Right atrium auricular region (tissue), 2 donors: ENCODE data around the gene IFITM1. TPM values are rescaled to one million over a fixed set of nuclear protein-coding genes. Genes with fewer than 3 reads are reported as not detected.

Experiments used
- DNase-seq: peaks from one replicate; pipeline ENCODE4 v3.0.0-alpha.2; 2019; ENCODE audit warnings: low spot score
- H3K27ac ChIP-seq, 2 donors: fragments of 200-600 bp; sonication (generic); 1 replicate in 1 of 2; 2 replicates in 1 of 2; pipeline ENCODE4 v1.5.1; 2016 to 2019
- H3K27me3 ChIP-seq, 2 donors: fragments of 200-600 bp; sonication (generic); one replicate each; pipeline versions ENCODE4 v1.5.1 to v1.6.0; 2017 to 2019
- H3K36me3 ChIP-seq: fragments of 200-600 bp; sonication (generic); one replicate; pipeline ENCODE4 v1.5.1; 2016
- H3K4me1 ChIP-seq, 2 donors: fragments of 200-600 bp; sonication (generic); one replicate each; pipeline versions ENCODE4 v1.5.1 to v1.6.0; 2017 to 2019
- H3K4me3 ChIP-seq, 2 donors: fragments of 200-600 bp; sonication (generic); 1 replicate in 1 of 2; 2 replicates in 1 of 2; pipeline ENCODE4 v1.5.1; 2017 to 2019; ENCODE audit warnings: mild to moderate bottlenecking in 1 of 2, moderate library complexity in 1 of 2
- H3K9me3 ChIP-seq, 2 donors: fragments of 200-600 bp; sonication (generic); one replicate each; pipeline ENCODE4 v1.5.1; 2019
- total RNA-seq, 2 donors: library from RNA; depleted of rRNA; stranded (reverse); fragments of >200 nt; gene quantifications; one replicate each; pipeline ENCODE4 v1.1.0, GENCODE V29; 2016
- TF ChIP-seq, protein P1 (sequence below), 2 donors: fragments of 200-600 bp; sonication (generic); IDR thresholded peaks; one replicate each; pipeline ENCODE4 v1.5.1; 2019; ENCODE audit warnings: antibody characterized with exemption in 2 of 2

Gene IFITM1
- total RNA-seq, 2 donors from 2014 or later = 82.3 to 241 TPM

DNA sequence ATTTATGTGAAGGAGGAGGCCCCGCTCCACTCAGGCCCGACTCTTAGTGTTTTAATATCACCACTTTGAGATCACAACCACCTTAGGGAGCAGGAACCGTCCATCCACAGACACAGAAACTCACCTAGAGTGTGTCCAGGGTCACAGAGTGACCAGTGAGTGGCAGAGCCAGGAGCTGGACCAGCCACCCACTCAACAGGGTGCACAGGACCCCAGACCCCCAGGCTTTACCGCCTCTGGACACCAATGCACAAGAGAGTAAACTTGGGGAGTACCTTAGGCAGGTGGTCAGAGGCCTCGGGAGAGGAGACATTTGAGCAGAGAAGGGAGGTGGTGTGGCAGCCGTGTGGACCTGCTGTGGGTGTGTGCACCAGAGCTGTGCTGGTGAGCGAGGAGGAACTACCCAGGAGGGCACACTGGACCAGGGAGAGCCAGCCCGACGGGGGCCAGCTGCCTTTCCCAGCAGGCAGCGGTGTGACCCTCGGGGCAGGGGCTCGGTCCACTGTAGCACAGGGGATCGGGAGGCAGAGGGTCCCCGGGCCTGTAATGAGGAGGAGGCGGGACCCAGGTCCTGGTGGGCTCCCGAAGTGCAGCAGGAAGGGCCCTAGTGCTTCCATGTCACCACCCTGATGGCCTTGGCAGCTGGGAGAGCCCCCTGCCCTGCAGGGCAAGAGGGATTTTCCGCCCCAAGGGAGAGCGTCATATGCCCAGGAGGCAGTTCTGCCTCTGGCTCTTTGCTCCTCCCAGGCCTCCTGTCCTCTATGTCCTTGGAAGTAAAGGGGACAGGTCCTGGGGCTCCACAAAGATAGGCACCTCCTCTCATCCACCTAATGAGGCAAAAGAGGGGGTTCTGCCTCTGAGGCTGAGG is 43.2 kb upstream of the IFITM1 start:
- TF ChIP-seq, protein P1, sequence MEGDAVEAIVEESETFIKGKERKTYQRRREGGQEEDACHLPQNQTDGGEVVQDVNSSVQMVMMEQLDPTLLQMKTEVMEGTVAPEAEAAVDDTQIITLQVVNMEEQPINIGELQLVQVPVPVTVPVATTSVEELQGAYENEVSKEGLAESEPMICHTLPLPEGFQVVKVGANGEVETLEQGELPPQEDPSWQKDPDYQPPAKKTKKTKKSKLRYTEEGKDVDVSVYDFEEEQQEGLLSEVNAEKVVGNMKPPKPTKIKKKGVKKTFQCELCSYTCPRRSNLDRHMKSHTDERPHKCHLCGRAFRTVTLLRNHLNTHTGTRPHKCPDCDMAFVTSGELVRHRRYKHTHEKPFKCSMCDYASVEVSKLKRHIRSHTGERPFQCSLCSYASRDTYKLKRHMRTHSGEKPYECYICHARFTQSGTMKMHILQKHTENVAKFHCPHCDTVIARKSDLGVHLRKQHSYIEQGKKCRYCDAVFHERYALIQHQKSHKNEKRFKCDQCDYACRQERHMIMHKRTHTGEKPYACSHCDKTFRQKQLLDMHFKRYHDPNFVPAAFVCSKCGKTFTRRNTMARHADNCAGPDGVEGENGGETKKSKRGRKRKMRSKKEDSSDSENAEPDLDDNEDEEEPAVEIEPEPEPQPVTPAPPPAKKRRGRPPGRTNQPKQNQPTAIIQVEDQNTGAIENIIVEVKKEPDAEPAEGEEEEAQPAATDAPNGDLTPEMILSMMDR (IDR thresholded peaks at IDR 0.05) = no peak
- Histone ChIP-seq H3K4me1 (no peaks in the 10 kb centered on the region), H3K4me3 (no peak overlapping the region), H3K27ac (peak overlapping the region; percentile 16), H3K36me3 (no peaks in the 10 kb centered on the region), H3K27me3 (no peaks in the 10 kb centered on the region), H3K9me3 (peaks cover 0 to 9% of the 10 kb centered on the region in 2 donors)
- no peak for DNase-seq

- H3K27me3 ChIP-seq = no peaks in the 10 kb centered on the region
- no peaks in the 10 kb centered on the region for H3K36me3 ChIP-seq
- H3K4me1 ChIP-seq = no peaks in the 10 kb centered on the region
- no peak for DNase-seq
- peaks cover 0 to 2% of the 10 kb centered on the region in 2 donors for H3K9me3 ChIP-seq
- TF ChIP-seq, protein P1 (IDR thresholded peaks at IDR 0.05) = no peak
- no peak overlapping the region for H3K27ac ChIP-seq
- no peak overlapping the region for H3K4me3 ChIP-seq
Measured at GRCh38 chr11:271319-271715, 42.5 kb upstream of the IFITM1 start.

DNA sequence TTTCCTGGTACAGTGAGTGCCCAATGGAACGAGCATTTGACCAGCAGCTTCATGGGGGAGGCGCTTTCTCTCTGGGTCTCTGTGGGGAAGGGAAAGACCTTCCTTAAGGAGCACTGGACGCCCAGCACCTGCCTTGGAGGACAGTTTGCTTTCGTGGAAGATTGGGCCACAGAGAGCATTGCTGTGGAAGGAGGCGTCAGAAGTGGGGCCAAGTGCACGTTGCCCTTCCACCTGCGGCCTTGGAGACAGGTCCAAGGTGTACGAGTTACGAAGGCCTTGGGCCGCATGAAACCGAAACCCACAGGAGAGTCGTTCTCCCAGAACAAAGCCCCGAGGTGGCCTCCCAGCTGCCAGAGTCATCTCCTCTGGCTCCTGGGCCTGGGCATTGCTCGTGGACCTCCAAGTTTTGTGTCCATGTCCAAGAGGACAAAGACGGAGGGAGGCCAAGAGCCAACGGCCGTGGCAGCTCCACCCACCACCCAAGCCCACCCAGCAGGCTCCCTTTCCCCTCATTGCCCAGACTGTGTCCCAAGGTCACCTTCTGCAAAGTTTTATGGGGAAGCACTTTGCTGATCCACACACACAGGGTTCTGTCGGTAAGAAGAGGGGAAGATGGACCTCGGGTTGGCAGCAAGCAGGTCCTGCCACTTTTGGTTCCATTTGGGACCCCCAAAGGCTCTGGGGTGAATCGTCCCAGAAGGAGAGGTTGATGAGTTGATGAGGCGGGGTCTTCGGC is 41.5 kb upstream of the IFITM1 start:
- Histone ChIP-seq H3K36me3 (no peaks in the 10 kb centered on the region), H3K27me3 (no peaks in the 10 kb centered on the region), H3K4me1 (no peaks in the 10 kb centered on the region), H3K4me3 (no peak overlapping the region), H3K27ac (no peak overlapping the region), H3K9me3 (no peaks in the 10 kb centered on the region)
- TF ChIP-seq, protein P1 (IDR thresholded peaks at IDR 0.05) = no peak
- no peak for DNase-seq

- no peaks in the 10 kb centered on the region for H3K4me1 ChIP-seq
- no peaks in the 10 kb centered on the region for H3K36me3 ChIP-seq
- TF ChIP-seq, protein P1 (IDR thresholded peaks at IDR 0.05) = no peak
- H3K27ac ChIP-seq = no peak overlapping the region
- no peaks in the 10 kb centered on the region for H3K27me3 ChIP-seq
- DNase-seq = no peak
- H3K4me3 ChIP-seq = no peak overlapping the region
- no peaks in the 10 kb centered on the region for H3K9me3 ChIP-seq
Measured at GRCh38 chr11:272931-273198, 41.0 kb upstream of the IFITM1 start.

DNA sequence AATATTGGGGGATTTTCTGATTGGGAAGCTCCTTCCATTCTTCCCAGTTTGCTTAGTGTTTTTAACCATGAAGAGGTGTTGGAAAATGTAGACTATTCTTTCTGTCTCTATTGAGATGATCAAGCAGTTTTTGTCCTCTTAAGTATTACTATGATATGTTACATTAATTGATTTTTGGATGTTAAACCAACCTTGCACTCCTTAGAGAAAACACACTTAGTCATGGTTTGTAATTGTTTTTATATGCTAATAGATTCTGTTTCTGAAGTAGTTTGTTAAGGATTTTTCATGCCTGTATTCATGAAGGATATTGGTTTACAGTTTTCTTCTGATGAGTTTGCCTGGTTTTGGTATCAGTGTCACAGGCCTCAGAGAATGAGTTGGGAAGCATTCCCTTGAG is 37.6 kb upstream of the IFITM1 start:
- DNase-seq = no peak
- Histone ChIP-seq H3K36me3 (no peaks in the 10 kb centered on the region), H3K4me3 (no peak overlapping the region), H3K9me3 (no peaks in the 10 kb centered on the region), H3K4me1 (peaks cover 0 to 20% of the 10 kb centered on the region in 2 donors), H3K27ac (no peak overlapping the region), H3K27me3 (peaks cover 13 to 28% of the 10 kb centered on the region in 2 donors)
- TF ChIP-seq, protein P1 (IDR thresholded peaks at IDR 0.05) = no peak
